ENCODE results near the gene GSTM3. TPM values are rescaled to one million over a fixed set of nuclear protein-coding genes. Genes with fewer than 3 reads are reported as not detected.

Gene GSTM3
- total and polyA plus RNA-seq, 2 of the 13 experiments (the other 11 are each of a cell fraction or from before 2014, with no cell fraction given), result 127 to 142 TPM

DNA sequence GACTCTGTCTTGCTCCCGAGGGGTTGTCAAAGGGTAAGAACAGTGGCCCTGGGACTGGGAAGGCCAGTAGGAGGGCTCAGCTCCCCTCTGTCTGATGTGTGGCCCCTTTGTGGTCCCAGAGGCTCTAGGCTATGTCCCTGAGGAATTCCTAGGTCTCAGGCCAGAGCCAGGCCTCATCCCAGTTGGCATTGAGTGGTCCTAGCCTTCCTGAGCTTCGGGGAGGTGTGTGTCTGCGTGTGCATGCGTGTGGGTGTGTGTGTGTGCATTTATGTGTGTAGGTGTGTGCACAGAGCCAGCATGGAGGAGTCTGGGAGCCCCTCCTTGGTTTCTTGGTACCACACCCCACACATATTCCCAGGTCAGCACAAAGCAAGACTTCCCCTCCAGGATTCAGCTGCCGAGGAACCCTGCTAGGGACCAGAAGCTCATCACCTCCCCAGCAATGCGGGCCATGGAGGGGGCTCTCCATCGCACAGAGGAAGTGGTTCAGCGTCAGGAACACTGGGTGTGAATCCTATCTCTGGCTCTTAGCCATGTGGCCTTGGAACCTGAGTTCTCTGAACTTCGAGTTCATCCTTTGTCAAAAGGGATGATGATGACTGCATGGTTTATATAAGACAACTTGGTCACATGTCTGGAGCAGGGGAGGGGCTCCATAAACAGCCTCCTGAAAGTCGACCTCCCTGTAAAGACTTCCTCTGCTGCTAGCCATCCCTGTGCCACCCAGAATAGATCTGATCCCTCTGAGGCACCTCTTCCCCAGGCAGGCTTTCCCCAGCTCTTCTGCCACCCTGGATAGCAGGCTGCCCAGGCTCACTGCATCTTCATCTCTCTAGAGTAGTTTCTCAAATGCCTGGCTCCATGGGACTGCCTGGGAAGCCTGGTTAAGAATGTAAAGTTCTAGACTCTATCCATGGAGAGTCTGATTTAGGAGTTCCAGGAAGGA, 31.1 kb upstream of the GSTM3 start (continued):
- TF ChIP-seq, protein P1, sequence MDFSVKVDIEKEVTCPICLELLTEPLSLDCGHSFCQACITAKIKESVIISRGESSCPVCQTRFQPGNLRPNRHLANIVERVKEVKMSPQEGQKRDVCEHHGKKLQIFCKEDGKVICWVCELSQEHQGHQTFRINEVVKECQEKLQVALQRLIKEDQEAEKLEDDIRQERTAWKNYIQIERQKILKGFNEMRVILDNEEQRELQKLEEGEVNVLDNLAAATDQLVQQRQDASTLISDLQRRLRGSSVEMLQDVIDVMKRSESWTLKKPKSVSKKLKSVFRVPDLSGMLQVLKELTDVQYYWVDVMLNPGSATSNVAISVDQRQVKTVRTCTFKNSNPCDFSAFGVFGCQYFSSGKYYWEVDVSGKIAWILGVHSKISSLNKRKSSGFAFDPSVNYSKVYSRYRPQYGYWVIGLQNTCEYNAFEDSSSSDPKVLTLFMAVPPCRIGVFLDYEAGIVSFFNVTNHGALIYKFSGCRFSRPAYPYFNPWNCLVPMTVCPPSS (IDR thresholded peaks at IDR 0.05), result no peak
- no peak; the same call in 2 of the 3 replicates for TF ChIP-seq MXI1 (IDR thresholded peaks at IDR 0.05; ENCODE audit: borderline replicate concordance, low read depth, low read length)
- 0 out of 2 replicates have a peak, but pooled peaks have one; percentile 27 for TF ChIP-seq ZNF335 (CRISPR knock-in tag; IDR thresholded peaks at IDR 0.05)
- TF ChIP-seq ZNF234 (CRISPR knock-in tag; conservative IDR thresholded peaks at IDR 0.05), result no peak
- TF ChIP-seq ELF3 (CRISPR knock-in tag; IDR thresholded peaks at IDR 0.05), result 0 out of 2 replicates have a peak, but pooled peaks have one; percentile 27
- TF ChIP-seq, protein P2, sequence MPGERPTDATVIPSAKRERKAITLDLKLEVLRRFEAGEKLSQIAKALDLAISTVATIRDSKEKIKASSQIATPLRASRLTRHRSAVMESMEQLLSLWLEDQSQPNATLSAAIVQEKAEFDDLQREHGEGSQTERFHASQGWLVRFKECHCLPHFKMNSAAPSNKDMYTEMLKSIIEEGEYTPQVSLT (CRISPR knock-in tag; IDR thresholded peaks at IDR 0.05; ENCODE audit: borderline replicate concordance, low read depth), result no peak
- TF ChIP-seq, protein P3, sequence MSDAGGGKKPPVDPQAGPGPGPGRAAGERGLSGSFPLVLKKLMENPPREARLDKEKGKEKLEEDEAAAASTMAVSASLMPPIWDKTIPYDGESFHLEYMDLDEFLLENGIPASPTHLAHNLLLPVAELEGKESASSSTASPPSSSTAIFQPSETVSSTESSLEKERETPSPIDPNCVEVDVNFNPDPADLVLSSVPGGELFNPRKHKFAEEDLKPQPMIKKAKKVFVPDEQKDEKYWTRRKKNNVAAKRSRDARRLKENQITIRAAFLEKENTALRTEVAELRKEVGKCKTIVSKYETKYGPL (CRISPR knock-in tag; IDR thresholded peaks at IDR 0.05), result no peak
- TF ChIP-seq RELA (CRISPR knock-in tag; IDR thresholded peaks at IDR 0.05), result no peak
- no peak for TF ChIP-seq NR2F2 (IDR thresholded peaks at IDR 0.05; ENCODE audit: borderline replicate concordance, low read depth)
- TF ChIP-seq, protein P4, sequence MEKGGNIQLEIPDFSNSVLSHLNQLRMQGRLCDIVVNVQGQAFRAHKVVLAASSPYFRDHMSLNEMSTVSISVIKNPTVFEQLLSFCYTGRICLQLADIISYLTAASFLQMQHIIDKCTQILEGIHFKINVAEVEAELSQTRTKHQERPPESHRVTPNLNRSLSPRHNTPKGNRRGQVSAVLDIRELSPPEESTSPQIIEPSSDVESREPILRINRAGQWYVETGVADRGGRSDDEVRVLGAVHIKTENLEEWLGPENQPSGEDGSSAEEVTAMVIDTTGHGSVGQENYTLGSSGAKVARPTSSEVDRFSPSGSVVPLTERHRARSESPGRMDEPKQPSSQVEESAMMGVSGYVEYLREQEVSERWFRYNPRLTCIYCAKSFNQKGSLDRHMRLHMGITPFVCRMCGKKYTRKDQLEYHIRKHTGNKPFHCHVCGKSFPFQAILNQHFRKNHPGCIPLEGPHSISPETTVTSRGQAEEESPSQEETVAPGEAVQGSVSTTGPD (CRISPR knock-in tag; IDR thresholded peaks at IDR 0.05), result no peak
- TF ChIP-seq HNRNPH1 (optimal IDR thresholded peaks at IDR 0.05; ENCODE audit: low read depth, low read length), result no peak
- no peak for TF ChIP-seq MED13 (CRISPR knock-in tag; IDR thresholded peaks at IDR 0.05)
- TF ChIP-seq TMF1 (CRISPR knock-in tag; IDR thresholded peaks at IDR 0.05; ENCODE audit: low read depth), result no peak
- no peak for TF ChIP-seq PAF1 (CRISPR knock-in tag; IDR thresholded peaks at IDR 0.05)
- no peak for TF ChIP-seq SMYD3 (CRISPR knock-in tag; IDR thresholded peaks at IDR 0.05)
- no peak for TF ChIP-seq CREB1 (IDR thresholded peaks at IDR 0.05)
- no peak for TF ChIP-seq CREB1 (CRISPR knock-in tag; IDR thresholded peaks at IDR 0.05)
- TF ChIP-seq HDAC2 (CRISPR knock-in tag; IDR thresholded peaks at IDR 0.05), result no peak
- no peak for TF ChIP-seq MATR3 (CRISPR knock-in tag; IDR thresholded peaks at IDR 0.05)
- TF ChIP-seq, protein P5, sequence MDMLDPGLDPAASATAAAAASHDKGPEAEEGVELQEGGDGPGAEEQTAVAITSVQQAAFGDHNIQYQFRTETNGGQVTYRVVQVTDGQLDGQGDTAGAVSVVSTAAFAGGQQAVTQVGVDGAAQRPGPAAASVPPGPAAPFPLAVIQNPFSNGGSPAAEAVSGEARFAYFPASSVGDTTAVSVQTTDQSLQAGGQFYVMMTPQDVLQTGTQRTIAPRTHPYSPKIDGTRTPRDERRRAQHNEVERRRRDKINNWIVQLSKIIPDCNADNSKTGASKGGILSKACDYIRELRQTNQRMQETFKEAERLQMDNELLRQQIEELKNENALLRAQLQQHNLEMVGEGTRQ (IDR thresholded peaks at IDR 0.05; ENCODE audit: low read depth, low read length), result peak; percentile 33; the same call in 1 of the 2 replicates
- TF ChIP-seq, protein P5 (CRISPR knock-in tag; IDR thresholded peaks at IDR 0.05; ENCODE audit: borderline replicate concordance), result no peak
- TF ChIP-seq, protein P6, sequence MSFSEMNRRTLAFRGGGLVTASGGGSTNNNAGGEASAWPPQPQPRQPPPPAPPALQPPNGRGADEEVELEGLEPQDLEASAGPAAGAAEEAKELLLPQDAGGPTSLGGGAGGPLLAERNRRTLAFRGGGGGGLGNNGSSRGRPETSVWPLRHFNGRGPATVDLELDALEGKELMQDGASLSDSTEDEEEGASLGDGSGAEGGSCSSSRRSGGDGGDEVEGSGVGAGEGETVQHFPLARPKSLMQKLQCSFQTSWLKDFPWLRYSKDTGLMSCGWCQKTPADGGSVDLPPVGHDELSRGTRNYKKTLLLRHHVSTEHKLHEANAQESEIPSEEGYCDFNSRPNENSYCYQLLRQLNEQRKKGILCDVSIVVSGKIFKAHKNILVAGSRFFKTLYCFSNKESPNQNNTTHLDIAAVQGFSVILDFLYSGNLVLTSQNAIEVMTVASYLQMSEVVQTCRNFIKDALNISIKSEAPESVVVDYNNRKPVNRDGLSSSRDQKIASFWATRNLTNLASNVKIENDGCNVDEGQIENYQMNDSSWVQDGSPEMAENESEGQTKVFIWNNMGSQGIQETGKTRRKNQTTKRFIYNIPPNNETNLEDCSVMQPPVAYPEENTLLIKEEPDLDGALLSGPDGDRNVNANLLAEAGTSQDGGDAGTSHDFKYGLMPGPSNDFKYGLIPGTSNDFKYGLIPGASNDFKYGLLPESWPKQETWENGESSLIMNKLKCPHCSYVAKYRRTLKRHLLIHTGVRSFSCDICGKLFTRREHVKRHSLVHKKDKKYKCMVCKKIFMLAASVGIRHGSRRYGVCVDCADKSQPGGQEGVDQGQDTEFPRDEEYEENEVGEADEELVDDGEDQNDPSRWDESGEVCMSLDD (CRISPR knock-in tag; IDR thresholded peaks at IDR 0.05; ENCODE audit: borderline replicate concordance), result no peak

All from HepG2 (cell line).